ENCODE measurements around the gene IFNAR1. TPM values are rescaled to one million over a fixed set of nuclear protein-coding genes. Genes with fewer than 3 reads are reported as not detected.

IFNAR1 gene
- total and polyA plus RNA-seq, 10 donors, result 9.2 to 86.1 (median 57.3) TPM

DNA sequence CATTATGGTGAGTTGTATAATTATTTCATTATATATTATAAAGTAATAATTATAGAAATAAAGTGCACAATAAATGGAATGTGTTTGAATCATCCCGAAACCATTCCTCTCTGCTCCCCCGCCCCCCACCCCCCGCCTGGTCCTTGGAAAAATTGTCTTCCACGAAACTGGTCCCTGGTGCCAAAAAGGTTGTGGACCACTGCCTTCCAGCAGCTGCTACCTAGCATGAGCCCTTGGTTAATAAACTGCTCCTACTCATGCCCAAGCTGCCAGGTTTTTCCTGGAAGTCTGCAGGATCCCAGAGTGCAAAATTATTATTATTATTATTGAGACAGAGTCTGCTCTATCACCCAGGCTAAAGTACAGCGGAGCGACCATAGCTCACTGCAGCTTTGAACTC lies 71.7 kb downstream of the IFNAR1 start:
- H3K4me3 ChIP-seq, result no peak overlapping the region
- no peaks in the 10 kb centered on the region for H3K9me3 ChIP-seq
- WGBS, 5 donors, result 88 to 91% (median 90%) methylated on average over 6 of the region's 6 CpGs
- peaks cover 0 to 7% (median 0%) of the 10 kb centered on the region in 7 donors for H3K27me3 ChIP-seq (replicated peaks in 1 of 7)
- intact Hi-C loops (cut with DNase I; ENCODE audit: low total_unique reads), result no loop called here
- no peaks in the 10 kb centered on the region for H3K36me3 ChIP-seq
- no peak for DNase-seq
- peaks cover 0 to 92% (median 52%) of the 10 kb centered on the region in 6 donors for H3K4me1 ChIP-seq
- H3K27ac ChIP-seq, result peak overlapping the region in 6 of 8 donors; percentile 44 to 100 (median 64)
- TF ChIP-seq CTCF (IDR thresholded peaks at IDR 0.05 in 8 of 11, conservative IDR thresholded peaks at IDR 0.05 in 3 of 11) (no peak), POLR2AphosphoS5 (IDR thresholded peaks at IDR 0.05) (no peak), POLR2A (IDR thresholded peaks at IDR 0.05) (no peak)

GRCh38 chr21:33396951-33397350 lies 72.2 kb downstream of the IFNAR1 start:
- Histone ChIP-seq H3K9me3 (no peaks in the 10 kb centered on the region), H3K4me3 (no peak overlapping the region), H3K27ac (peak overlapping the region in 6 of 8 donors; percentile 44 to 100 (median 64)), H3K27me3 (replicated peaks in 1 of 7) (peaks cover 0 to 4% (median 0%) of the 10 kb centered on the region in 7 donors), H3K4me1 (peaks cover 0 to 92% (median 55%) of the 10 kb centered on the region in 6 donors), H3K36me3 (no peaks in the 10 kb centered on the region)
- TF ChIP-seq POLR2AphosphoS5 (IDR thresholded peaks at IDR 0.05) (no peak), POLR2A (IDR thresholded peaks at IDR 0.05) (no peak), CTCF (IDR thresholded peaks at IDR 0.05 in 8 of 11, conservative IDR thresholded peaks at IDR 0.05 in 3 of 11) (no peak)
- intact Hi-C loops (cut with DNase I; ENCODE audit: low total_unique reads), result no loop called here
- WGBS, 5 donors, result 50 to 75% (median 68%) methylated on average over 5 of the region's 5 CpGs
- DNase-seq, result peak; percentile 11

GRCh38 chr21:33397717-33398116 lies 72.9 kb downstream of the IFNAR1 start:
- peak overlapping the region in 4 of 8 donors; percentile 59 to 100 (median 76) for H3K27ac ChIP-seq
- H3K4me1 ChIP-seq, result peaks cover 6 to 92% (median 59%) of the 10 kb centered on the region in 6 donors
- intact Hi-C loops (cut with DNase I; ENCODE audit: low total_unique reads), result no loop called here
- no peak overlapping the region for H3K4me3 ChIP-seq
- TF ChIP-seq CTCF (IDR thresholded peaks at IDR 0.05 in 8 of 11, conservative IDR thresholded peaks at IDR 0.05 in 3 of 11) (no peak), POLR2AphosphoS5 (IDR thresholded peaks at IDR 0.05) (no peak), POLR2A (IDR thresholded peaks at IDR 0.05) (no peak)
- no peak for DNase-seq
- no peaks in the 10 kb centered on the region for H3K9me3 ChIP-seq
- WGBS, 5 donors, result 89 to 98% (median 93%) methylated on average over 3 of the region's 3 CpGs
- no peaks in the 10 kb centered on the region for H3K36me3 ChIP-seq
- peaks cover 0 to 7% (median 0%) of the 10 kb centered on the region in 7 donors for H3K27me3 ChIP-seq (replicated peaks in 1 of 7)

DNA sequence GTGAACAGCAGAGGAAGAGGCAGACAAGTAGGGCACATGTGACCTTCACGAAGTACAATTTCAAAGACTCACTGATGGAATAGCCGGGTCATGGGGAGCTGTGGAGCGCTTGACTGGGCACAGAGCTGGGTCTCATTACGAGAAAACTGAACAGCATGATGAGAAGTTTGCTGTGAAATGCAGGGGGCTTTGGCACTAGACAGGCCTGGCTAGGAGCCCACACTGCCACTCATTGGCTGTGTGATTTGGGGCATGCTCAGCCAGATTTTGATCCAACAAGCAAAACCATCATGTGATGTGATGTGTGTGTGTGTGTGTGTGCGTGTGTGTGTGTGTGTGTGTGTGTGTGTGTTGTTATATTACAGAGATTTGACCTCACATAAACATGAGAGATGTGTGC lies 73.6 kb downstream of the IFNAR1 start:
- H3K27ac ChIP-seq, result peak overlapping the region in 3 of 8 donors; percentile 83 to 100 (median 99)
- TF ChIP-seq POLR2AphosphoS5 (IDR thresholded peaks at IDR 0.05), result no peak
- TF ChIP-seq POLR2A (IDR thresholded peaks at IDR 0.05), result no peak
- TF ChIP-seq CTCF (IDR thresholded peaks at IDR 0.05 in 8 of 11, conservative IDR thresholded peaks at IDR 0.05 in 3 of 11), result no peak
- no peaks in the 10 kb centered on the region for H3K9me3 ChIP-seq
- intact Hi-C loops (cut with DNase I; ENCODE audit: low total_unique reads), result no loop called here
- DNase-seq, result peak; percentile 44
- peaks cover 0 to 13% (median 0%) of the 10 kb centered on the region in 7 donors for H3K27me3 ChIP-seq (replicated peaks in 1 of 7)
- no peak overlapping the region for H3K4me3 ChIP-seq
- WGBS, 5 donors, result 86 to 90% (median 89%) methylated on average over 5 of the region's 5 CpGs
- H3K4me1 ChIP-seq, result peaks cover 6 to 90% (median 56%) of the 10 kb centered on the region in 6 donors
- H3K36me3 ChIP-seq, result no peaks in the 10 kb centered on the region

All from spleen (tissue), 11 donors.